M059J (cell line): ENCODE results near the gene SURF2. TPM values are rescaled to one million over a fixed set of nuclear protein-coding genes. Genes with fewer than 3 reads are reported as not detected.
A peak's percentile ranks its signal among the peaks of the same experiment; 100 is the strongest.

ENCODE experiments used
- DNase-seq: peaks from one replicate; pipeline ENCODE4 v3.0.0-alpha.2; 2012; ENCODE audit warnings: low read depth
- total RNA-seq: library from RNA; depleted of rRNA; stranded (reverse); fragments of >200 nt; shearing (Covaris generic); gene quantifications from 2 replicates; pipeline ENCODE4 v1.2.3, GENCODE V29; 2014

SURF2 gene
- total RNA-seq, 1 experiment from 2014 or later, result 19.8 TPM

DNA sequence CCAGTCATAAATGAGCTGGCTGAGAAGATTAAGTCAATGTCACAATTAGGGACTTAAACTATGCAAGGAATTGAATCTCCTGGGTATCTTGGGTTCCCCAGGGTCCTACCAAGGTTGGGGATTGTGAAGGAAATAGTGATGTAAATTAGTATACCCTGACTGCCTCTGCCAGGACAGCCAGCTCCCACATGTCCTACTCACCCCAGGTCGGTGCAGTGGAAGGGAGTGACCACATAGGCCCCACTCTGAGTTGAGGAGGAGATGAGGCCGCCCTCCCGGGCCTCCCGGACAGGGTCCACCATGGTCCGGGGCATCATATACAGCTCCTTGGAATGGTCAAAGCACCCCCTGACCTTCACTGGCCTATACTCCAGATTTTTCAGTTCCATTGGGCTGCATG lies 2.8 kb upstream of the SURF2 start:
- DNase-seq, result no peak

DNA sequence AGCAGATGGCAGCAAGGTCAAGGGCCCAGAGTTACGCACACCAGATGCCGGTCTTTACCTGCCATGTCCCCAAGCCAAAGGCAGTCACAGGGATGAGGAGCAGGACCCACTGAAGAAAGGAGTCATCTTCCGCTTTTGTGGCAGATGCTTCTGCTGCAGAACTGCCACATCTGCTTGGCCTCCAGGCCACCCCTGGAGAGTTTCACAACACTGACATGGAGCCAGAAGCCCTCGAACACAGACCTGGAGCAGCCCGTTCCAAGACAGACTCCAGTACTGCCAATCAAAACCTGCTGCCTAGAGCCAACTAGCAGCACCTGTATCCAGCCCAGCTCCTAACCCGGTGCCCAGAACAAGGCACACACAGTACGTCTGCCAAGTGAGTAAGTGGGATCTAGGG lies 1.6 kb upstream of the SURF2 start:
- DNase-seq, result no peak

DNA sequence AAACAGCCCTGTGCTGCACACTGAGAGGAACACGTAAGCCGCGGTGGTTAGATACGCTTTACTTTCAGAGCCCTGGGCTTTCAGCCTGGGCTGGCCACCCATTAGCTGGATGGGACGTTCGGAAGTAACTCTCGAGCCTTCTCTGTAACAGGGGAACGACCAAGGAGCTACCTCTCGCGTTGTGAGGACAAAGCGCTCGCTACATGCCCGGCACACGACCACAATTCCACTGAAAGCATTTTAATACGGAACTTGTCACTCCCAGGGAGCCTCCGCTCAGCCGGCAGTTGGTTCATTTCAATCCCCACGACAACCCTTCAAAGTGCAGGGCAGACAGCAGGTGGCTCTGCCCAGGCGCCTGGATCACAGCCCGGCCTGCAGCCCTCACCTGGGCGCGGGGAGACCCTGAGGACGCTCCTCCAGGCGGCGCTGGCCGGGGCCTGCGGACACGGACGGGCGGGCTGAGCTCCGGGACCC lies 431 bp upstream of the SURF2 start:
- peak; percentile 36 for DNase-seq

DNA sequence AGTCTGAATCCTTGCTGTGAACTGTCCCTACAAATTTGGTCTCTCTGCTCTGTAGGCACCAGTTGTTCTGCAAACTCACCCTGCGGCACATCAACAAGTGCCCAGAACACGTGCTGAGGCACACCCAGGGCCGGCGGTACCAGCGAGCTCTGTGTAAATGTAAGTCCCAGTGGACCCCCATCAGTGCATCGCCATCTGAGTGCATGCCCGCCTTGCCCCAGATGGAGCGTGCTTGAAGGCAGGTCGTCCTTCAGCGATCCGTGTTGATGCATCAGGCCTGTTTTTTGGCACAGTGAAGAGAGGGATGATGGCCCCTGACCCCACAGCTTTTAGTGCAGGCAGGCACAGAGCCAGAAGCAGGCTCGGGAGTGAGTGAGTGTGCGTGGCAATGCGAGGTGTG lies 1.3 kb downstream of the SURF2 start:
- no peak for DNase-seq

DNA sequence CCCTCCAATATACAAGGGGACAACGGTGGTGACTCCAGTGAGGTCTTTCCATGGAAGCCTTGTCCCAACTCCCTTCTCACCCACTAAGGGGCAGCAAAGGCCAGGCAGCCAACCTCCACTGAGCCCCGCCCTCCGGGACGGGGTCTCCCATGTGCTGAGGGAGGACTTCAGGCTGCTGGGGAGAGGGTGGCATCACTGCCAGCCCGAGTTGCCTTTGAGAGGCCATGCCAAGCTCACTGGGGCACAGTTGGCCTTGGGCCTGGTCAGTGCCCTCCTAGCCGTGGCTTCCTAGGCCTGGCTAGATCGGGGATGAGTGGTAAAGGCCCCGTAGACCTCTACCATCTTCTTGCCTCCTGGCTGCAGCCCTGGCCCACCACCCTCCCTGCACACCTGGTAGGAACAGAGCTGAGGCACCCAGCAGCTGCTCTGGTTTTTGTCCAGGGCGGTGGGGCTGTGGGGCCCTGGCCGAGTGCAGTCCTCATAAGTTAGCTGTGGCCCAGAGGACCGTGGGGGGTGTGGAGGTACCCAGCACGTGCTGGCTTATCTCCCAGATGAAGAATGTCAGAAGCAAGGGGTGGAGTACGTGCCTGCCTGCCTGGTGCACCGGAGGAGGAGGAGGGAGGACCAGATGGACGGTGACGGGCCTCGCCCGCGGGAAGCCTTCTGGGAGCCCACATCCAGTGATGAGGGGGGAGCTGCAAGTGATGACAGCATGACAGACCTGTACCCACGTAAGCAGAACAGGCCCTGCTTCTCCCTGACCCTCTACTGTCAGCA lies 3.2 kb downstream of the SURF2 start:
- DNase-seq, result no peak

DNA sequence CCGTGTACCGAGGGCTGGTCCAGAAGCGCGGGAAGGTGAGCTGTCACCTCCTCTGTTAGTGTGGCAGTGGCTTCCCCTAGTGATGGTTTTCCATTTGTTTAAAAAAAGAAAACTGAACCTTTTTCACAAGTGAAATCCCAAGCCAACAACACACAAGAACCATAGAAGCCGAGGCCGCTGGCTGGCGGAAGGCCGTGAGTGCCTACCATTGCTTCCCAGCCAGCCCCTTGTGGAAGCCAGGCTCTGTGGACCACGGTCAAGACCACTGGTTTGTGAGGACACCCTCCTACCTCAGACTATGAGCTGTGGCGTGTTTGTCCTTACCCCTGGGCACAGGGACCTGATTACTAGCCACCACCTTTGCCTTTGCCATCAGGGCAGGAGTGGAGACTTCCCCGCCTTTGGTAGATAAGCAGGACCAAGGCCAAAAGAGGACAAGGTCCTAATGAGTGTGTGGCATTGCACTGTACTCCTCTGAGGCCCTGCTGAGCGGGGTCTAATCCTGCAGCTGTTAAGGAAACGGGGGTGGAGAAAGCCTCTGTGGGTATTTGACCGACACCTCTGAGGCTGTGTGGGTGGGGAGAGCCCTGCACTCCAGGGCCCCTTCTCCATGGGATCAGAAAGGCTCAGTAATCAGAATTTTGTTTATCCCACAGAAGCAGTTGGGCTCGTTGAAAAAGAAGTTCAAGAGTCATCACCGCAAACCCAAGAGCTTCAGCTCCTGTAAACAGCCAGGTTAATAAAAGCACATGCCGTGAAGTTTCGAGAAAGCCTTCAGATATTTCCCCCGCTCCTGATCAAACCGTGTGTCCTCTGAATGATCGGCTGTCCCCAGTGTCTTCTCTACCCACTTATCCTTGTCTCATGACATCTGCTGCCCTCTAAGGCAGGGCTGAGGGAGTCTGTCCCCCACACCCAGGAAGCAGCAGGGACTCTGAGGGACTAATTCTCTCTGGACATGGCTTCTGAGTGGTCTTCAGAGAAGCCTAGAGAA lies 4.3 kb downstream of the SURF2 start:
- no peak for DNase-seq

DNA sequence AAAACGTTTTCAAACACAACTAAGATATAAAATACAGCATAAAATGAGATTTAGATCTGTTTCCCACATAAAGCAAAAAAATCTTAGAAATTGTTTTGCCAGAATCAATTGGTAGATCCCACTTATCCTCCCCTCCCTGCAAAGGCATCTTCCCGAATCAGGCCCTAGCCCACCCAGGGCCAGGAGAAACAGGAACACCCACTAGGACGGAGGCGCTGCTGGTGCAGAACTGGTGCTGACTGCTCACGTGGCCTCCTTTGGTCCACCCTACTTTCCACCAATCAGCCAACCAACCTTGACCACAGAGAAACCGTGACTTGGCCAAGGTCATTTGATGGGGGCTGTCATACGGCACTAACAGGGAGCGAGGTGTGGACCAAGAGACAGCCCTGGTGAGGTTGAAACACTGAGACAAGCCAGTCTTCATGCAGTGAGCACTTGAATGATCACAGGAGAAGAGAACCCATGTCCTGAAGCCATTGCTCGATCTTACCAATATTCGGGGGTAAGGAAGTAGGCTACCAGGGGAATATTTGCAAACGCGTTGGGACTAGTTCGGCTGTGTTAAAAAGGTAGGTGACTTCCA lies 5.2 kb downstream of the SURF2 start:
- DNase-seq, result no peak

DNA sequence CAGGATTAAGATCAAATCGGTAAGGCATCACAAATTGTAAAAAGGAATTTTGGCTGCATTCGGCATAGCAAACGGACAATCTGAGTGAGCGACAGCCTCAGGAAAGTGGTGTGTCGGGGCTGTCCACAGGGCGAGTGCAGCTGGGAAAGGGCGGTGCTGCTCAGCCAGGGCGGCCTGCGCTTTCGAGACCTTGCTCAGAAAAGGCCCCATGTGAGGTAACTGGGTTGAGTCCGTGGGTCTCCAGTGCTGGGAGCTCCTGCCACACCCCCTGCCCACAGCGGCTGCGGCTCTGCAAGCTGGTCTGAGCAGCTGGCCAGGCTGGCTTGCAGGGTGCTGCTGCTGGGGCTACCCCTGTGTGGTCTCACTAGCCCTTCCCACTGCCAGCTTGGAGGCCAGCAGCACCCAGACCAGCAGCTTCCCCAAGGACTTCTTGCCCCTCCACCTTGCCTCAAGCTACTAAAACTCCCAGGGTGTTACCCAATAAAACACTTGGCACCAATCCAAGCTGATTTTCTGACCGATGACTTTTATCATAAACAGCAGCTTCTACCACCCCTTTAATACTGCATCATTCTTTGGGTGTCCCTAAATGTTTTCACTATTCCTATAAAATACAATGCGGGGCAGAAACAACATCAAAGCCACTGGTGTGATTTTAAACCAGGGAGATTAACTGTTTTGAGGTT lies 6.2 kb downstream of the SURF2 start:
- no peak for DNase-seq

DNA sequence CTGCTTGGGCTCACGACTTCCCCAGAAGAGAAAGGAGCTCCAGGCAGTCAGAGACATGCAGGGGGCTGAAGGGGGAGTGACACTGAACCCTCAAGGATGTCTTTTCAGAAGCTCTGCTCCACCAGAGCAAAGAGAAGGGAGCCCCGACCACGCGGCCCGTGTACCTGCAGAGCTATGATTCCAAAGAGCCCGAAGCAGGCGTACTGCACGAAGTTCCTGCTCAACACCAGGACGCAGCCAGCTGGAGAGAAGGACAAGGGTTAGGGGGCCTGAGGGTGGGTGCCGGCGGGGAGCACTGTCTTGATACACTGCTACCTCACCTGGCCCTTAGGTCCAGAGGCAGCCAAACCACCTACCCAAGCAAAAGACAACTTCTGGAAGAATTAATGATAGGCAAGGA lies 10.1 kb downstream of the SURF2 start:
- no peak for DNase-seq

DNA sequence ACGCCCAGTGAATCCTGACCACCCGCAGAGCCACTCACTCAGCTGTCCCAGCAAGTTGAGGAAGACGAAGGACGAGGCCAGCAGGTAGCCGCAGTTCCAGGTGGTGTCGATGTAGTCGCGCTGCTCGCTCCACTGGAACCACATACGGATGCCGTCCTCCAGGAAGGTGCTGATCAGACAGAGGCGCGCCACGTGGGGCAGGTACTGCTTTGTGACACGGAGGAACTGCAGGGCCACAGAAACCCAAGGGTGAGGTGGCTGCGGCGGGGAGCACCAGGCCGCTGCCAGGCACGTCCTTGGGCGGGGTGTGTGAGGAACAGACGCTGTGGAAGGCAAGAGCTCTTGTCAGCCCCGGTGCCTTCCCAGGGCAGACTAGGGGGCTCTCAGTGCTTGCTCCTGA lies 10.9 kb downstream of the SURF2 start:
- DNase-seq, result no peak

DNA sequence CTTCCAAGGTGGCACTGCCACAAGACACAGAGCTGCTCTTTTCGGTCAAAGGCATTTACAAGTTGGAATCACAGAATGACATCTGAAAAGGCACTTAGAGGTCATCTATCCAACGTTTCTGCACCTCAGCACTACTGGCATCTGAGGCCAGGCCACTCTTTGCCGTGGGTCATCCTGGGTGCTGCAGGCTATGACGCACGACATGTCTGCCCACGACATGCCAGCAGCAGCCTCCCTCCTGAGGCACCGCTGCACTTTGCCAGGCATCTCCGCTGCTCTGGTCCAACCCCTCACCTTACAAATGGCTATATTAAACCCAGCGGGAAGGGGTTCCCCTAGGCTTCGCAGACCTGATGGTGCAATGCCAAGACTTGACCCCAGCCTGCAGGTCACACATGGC lies 11.4 kb downstream of the SURF2 start:
- DNase-seq, result no peak

DNA sequence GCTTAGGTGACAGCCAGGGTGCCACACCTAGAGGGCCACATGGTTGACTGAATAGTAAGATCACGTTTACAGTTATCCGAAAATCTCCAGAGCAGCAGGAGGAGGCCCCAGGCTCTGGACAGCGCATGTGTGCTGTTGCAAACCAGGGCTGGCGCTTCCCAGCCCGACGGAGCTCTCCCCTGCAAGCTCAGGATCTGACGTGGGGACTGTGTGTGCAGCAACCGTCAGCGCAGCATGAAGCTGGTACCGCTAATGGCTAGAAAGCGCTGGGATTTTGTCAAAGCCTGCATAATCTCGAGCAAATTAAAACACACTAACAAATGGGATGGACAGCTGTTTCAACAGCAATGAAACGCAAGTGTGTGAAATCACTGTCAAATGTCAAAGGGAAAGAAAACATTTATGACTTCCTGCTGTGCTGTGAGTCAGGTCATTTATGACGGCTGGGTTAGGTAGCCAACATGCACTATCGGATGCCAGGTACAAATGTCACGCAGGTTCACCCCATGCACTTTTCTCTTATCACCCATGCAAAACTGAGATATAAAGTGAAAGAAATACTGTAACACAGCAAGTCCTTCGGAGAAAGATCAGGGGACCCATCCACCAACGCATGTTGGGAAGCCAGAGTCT lies 12.0 kb downstream of the SURF2 start:
- DNase-seq, result no peak

DNA sequence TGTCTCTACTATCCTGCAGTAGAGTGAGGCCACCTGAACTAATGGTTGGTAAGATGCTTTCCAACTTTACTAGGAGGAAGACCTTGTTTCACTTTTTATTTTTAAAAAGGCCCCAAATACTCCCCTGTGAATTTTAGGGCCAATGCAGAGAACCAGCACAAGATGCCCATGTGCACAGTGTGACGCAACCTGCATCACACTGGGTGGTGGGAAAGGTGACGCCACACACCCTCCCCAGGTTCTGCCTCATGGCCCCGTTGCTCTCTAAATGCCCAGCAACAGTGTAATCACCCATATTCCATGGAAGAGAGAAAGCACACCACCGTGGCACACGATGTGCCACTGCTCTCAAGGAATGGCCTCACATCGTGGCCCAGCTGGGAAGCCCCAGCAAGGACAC lies 13.1 kb downstream of the SURF2 start:
- DNase-seq, result no peak

DNA sequence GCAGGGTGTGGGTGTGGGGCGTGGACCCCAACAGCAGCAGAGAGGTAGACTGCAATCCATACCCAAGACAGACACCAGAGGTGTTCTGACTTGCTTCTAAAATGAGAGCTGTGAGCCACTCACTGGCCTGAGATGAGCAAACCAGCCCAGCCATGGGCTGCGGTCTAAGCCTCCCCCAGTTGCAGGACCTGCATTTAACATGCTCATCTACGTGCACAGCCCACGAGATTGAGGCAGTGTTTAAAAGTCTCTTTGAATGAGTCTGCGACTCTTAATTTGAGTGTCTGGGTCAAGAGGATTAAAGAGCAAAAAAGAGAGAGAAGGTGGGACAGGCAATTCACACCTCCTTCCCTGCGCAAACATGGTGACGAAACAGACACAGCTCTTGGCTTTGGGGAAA lies 13.6 kb downstream of the SURF2 start:
- DNase-seq, result no peak

DNA sequence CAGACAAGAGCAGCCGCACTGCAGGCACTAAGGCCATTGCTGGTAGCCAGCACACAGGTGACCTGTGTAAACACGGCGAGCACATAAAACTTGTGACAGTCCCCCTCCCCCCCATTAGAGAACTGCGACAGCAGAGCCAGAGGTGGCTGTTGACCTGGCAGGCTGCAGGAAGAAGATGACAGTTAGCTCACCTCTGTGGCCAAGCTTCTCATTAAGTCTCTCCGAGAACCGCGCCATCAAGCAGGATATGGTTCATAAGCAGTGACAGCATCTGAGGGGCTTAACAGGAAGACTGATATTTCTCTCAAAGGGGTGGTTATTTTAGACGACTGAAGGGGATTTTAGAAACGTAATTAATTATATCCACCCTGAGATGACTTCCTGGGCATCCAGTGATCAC lies 14.3 kb downstream of the SURF2 start:
- no peak for DNase-seq

DNA sequence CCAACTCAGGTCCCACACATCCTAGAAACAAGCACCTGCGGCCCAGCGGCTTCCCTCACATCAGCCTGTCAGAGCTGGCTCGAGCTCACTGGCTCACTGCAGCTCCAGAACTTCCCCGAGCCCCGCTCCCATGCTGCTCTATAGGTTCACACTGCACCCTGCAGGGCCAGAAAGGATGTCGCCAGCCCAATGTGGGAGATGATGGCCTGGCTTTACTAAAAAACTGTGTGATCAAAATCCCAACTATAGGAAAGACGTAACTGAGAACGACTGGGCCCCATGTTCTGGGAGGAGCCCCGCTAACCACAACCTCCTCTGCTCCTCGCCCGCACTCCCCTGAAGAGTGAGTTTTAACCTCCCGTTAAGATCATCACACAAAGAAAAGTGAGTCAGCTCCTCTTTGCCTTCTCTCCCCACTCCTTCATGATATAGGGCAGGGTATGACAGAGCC lies 14.9 kb downstream of the SURF2 start:
- no peak for DNase-seq

DNA sequence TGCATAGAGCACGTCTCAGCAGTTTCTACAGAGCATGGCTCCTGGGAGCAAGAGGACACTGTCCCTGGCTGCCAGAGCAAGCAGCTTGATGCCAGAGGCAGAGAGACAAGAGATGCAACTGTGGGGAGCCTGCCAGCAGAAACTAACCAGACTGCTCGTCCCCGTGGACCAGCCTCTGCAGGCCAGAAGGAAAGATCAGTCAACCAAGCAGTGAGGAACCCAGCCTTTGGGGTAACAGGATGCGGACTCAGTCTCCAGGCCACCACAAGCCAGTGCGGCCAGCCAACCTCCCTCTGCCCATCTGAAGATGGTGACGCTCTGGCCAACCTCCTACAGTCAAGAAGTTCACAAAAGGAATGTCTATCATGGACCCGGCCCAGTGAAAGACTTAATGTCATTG lies 15.8 kb downstream of the SURF2 start:
- no peak for DNase-seq

DNA sequence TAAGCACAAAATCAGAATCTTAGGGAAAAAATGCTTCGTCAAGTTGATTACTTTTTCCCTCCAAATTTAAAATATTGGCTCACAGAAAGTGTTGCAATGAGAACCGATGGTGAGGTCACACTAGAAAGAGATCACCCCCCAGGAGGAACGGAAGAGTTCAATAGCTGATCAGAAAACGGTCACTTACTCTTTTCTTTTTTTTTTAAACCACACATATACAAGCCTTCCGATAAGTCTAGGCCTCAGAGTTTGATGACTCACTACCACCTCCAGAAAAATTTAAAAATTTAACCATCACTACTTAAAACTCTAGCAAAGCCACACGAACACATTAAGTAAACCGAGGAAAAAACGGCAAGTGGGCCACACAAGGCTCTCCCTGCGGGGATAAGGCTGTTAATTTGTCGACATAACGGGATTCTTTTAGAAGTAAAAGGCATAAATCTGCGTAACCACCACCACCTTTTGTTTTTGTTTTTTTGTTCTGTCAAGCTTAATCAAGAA lies 18.3 kb downstream of the SURF2 start:
- DNase-seq, result peak; percentile 66

DNA sequence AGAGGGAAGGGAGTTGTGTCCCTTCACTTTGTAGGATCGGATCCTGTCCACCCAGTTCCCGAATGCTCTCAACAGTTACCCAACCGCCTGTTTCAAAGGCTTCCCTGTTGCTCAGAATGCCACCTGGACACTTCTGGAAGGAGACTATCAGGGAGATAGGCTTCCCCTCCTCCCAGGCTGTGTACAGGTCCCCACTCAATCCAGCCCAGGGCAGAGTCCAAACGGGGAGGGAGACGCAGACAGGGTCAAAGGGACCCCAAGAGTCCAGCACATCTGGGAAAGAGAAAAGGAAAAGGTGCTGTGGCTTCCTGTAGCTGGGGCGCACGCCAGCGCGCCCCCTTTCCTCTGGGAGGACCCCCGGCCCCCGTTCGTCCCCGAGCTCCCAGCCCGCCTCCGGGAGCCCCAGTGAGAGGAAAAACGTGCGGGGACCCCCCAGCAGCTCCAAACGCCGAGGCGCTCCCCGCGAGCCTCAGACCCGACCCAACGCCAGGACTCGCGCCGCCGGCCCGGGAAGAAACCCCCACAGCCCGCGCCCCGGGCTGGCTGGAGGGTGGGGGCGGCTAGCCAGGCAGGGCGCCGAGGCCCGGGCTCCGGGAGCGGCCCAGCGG lies 18.9 kb downstream of the SURF2 start:
- DNase-seq, result peak; percentile 67
